ENCODE measurements around the gene RAN.

DNA sequence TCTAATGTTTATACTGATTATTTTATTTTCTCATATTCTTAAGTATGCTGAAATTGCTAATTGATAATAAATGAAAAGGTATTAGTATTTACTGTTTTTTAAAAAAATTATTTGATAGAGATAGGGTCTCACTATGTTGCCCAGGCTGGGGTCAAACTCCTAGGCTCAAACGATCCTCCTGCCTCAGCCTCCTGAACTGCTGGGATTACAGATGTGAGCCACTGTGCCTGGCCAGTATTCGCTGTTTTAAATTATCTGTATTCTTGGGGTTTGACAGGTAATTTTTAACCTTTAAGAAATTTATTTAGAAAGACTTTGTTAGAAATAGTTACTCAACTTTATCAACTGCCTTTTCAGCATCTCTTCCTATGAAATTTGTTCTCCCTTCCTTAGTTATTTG, 32.2 kb downstream of the RAN start:
- TF ChIP-seq, protein P1, sequence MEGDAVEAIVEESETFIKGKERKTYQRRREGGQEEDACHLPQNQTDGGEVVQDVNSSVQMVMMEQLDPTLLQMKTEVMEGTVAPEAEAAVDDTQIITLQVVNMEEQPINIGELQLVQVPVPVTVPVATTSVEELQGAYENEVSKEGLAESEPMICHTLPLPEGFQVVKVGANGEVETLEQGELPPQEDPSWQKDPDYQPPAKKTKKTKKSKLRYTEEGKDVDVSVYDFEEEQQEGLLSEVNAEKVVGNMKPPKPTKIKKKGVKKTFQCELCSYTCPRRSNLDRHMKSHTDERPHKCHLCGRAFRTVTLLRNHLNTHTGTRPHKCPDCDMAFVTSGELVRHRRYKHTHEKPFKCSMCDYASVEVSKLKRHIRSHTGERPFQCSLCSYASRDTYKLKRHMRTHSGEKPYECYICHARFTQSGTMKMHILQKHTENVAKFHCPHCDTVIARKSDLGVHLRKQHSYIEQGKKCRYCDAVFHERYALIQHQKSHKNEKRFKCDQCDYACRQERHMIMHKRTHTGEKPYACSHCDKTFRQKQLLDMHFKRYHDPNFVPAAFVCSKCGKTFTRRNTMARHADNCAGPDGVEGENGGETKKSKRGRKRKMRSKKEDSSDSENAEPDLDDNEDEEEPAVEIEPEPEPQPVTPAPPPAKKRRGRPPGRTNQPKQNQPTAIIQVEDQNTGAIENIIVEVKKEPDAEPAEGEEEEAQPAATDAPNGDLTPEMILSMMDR (IDR thresholded peaks at IDR 0.05 in 2 of 3, conservative IDR thresholded peaks at IDR 0.05 in 1 of 3; ENCODE audit: insufficient read depth in 2 of 3, low read depth in 1 of 3, low read length in 3 of 3) = no peak
- TF ChIP-seq, protein P2, sequence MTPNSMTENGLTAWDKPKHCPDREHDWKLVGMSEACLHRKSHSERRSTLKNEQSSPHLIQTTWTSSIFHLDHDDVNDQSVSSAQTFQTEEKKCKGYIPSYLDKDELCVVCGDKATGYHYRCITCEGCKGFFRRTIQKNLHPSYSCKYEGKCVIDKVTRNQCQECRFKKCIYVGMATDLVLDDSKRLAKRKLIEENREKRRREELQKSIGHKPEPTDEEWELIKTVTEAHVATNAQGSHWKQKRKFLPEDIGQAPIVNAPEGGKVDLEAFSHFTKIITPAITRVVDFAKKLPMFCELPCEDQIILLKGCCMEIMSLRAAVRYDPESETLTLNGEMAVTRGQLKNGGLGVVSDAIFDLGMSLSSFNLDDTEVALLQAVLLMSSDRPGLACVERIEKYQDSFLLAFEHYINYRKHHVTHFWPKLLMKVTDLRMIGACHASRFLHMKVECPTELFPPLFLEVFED (CRISPR knock-in tag; conservative IDR thresholded peaks at IDR 0.05) = no peak
- TF ChIP-seq JUN (IDR thresholded peaks at IDR 0.05; ENCODE audit: borderline replicate concordance, low read depth, low read length) (no peak), JUN (CRISPR knock-in tag; IDR thresholded peaks at IDR 0.05; ENCODE audit: borderline replicate concordance) (no peak), TARDBP (IDR thresholded peaks at IDR 0.05) (no peak), KDM4B (IDR thresholded peaks at IDR 0.05; ENCODE audit: borderline replicate concordance in 2 of 2, low read depth in 1 of 2) (no peak), EZH2 (IDR thresholded peaks at IDR 0.05; ENCODE audit: borderline replicate concordance, low read depth, low read length) (no peak), SMARCE1 (IDR thresholded peaks at IDR 0.05) (no peak), ATF7 (IDR thresholded peaks at IDR 0.05) (no peak), KDM1A (IDR thresholded peaks at IDR 0.05) (no peak)
- TF ChIP-seq, protein P3, sequence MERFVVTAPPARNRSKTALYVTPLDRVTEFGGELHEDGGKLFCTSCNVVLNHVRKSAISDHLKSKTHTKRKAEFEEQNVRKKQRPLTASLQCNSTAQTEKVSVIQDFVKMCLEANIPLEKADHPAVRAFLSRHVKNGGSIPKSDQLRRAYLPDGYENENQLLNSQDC (CRISPR knock-in tag; IDR thresholded peaks at IDR 0.05) = no peak
- TF ChIP-seq, protein P4, sequence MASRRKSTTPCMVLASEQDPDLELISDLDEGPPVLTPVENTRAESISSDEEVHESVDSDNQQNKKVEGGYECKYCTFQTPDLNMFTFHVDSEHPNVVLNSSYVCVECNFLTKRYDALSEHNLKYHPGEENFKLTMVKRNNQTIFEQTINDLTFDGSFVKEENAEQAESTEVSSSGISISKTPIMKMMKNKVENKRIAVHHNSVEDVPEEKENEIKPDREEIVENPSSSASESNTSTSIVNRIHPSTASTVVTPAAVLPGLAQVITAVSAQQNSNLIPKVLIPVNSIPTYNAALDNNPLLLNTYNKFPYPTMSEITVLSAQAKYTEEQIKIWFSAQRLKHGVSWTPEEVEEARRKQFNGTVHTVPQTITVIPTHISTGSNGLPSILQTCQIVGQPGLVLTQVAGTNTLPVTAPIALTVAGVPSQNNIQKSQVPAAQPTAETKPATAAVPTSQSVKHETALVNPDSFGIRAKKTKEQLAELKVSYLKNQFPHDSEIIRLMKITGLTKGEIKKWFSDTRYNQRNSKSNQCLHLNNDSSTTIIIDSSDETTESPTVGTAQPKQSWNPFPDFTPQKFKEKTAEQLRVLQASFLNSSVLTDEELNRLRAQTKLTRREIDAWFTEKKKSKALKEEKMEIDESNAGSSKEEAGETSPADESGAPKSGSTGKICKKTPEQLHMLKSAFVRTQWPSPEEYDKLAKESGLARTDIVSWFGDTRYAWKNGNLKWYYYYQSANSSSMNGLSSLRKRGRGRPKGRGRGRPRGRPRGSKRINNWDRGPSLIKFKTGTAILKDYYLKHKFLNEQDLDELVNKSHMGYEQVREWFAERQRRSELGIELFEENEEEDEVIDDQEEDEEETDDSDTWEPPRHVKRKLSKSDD (conservative IDR thresholded peaks at IDR 0.05; ENCODE audit: low read length) = no peak

Data from K562 (cell line).